PC-3 (cell line): ENCODE measurements around the gene PEX16.

Experiments used
- CTCF ChIP-seq: fragments of 300-600 bp; sonication (generic); conservative IDR thresholded peaks from 2 replicates; pipeline ENCODE4 v1.5.1; 2017; ENCODE audit warnings: antibody characterized with exemption, low read depth, mild to moderate bottlenecking, low read length
- EZH2phosphoT487 ChIP-seq: fragments of 300-600 bp; sonication (generic); IDR thresholded peaks from 2 replicates; pipeline ENCODE4 v1.6.1; 2018; ENCODE audit warnings: mild to moderate bottlenecking, antibody characterized with exemption, low read length, borderline replicate concordance

- TF ChIP-seq EZH2phosphoT487 (no peak), CTCF (no peak)
These were observed at the start of gene PEX16 for GRCh38 chr11:45917623-45918330.
